ENCODE data around the gene IQUB.

GRCh38 chr7:123502201-123502600 lies 32.2 kb downstream of the IQUB start:
- no peak for TF ChIP-seq CTCF (tag by site-specific recombination; IDR thresholded peaks at IDR 0.05)
- TF ChIP-seq ZNF138 (tag by site-specific recombination; IDR thresholded peaks at IDR 0.05; ENCODE audit: borderline replicate concordance) = no peak
- TF ChIP-seq, protein P1, sequence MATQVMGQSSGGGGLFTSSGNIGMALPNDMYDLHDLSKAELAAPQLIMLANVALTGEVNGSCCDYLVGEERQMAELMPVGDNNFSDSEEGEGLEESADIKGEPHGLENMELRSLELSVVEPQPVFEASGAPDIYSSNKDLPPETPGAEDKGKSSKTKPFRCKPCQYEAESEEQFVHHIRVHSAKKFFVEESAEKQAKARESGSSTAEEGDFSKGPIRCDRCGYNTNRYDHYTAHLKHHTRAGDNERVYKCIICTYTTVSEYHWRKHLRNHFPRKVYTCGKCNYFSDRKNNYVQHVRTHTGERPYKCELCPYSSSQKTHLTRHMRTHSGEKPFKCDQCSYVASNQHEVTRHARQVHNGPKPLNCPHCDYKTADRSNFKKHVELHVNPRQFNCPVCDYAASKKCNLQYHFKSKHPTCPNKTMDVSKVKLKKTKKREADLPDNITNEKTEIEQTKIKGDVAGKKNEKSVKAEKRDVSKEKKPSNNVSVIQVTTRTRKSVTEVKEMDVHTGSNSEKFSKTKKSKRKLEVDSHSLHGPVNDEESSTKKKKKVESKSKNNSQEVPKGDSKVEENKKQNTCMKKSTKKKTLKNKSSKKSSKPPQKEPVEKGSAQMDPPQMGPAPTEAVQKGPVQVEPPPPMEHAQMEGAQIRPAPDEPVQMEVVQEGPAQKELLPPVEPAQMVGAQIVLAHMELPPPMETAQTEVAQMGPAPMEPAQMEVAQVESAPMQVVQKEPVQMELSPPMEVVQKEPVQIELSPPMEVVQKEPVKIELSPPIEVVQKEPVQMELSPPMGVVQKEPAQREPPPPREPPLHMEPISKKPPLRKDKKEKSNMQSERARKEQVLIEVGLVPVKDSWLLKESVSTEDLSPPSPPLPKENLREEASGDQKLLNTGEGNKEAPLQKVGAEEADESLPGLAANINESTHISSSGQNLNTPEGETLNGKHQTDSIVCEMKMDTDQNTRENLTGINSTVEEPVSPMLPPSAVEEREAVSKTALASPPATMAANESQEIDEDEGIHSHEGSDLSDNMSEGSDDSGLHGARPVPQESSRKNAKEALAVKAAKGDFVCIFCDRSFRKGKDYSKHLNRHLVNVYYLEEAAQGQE (tag by site-specific recombination; IDR thresholded peaks at IDR 0.05) = no peak
- TF ChIP-seq ZBTB7A (tag by site-specific recombination; IDR thresholded peaks at IDR 0.05; ENCODE audit: low read depth) = no peak
- TF ChIP-seq ZNF621 (tag by site-specific recombination; IDR thresholded peaks at IDR 0.05) = no peak
- TF ChIP-seq, protein P2, sequence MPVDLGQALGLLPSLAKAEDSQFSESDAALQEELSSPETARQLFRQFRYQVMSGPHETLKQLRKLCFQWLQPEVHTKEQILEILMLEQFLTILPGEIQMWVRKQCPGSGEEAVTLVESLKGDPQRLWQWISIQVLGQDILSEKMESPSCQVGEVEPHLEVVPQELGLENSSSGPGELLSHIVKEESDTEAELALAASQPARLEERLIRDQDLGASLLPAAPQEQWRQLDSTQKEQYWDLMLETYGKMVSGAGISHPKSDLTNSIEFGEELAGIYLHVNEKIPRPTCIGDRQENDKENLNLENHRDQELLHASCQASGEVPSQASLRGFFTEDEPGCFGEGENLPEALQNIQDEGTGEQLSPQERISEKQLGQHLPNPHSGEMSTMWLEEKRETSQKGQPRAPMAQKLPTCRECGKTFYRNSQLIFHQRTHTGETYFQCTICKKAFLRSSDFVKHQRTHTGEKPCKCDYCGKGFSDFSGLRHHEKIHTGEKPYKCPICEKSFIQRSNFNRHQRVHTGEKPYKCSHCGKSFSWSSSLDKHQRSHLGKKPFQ (tag by site-specific recombination; IDR thresholded peaks at IDR 0.05) = no peak
- TF ChIP-seq ZNF157 (tag by site-specific recombination; IDR thresholded peaks at IDR 0.05) = no peak
- TF ChIP-seq ZFP41 (tag by site-specific recombination; IDR thresholded peaks at IDR 0.05; ENCODE audit: borderline replicate concordance) = no peak
- TF ChIP-seq ZNF132 (tag by site-specific recombination; IDR thresholded peaks at IDR 0.05; ENCODE audit: borderline replicate concordance) = no peak
- TF ChIP-seq ZNF394 (tag by site-specific recombination; IDR thresholded peaks at IDR 0.05; ENCODE audit: borderline replicate concordance) = no peak
- TF ChIP-seq YY1 (tag by site-specific recombination; IDR thresholded peaks at IDR 0.05) = no peak
- no peak for TF ChIP-seq ZBTB49 (tag by site-specific recombination; IDR thresholded peaks at IDR 0.05; ENCODE audit: low read depth)

Data from HEK293 (cell line).